ENCODE results near the gene HELQ. TPM values are rescaled to one million over a fixed set of nuclear protein-coding genes. Genes with fewer than 3 reads are reported as not detected.

HELQ gene
- total and polyA plus RNA-seq, 2 of the 13 experiments (the other 11 are each of a cell fraction or from before 2014, with no cell fraction given), result 6.6 to 10.8 TPM

DNA sequence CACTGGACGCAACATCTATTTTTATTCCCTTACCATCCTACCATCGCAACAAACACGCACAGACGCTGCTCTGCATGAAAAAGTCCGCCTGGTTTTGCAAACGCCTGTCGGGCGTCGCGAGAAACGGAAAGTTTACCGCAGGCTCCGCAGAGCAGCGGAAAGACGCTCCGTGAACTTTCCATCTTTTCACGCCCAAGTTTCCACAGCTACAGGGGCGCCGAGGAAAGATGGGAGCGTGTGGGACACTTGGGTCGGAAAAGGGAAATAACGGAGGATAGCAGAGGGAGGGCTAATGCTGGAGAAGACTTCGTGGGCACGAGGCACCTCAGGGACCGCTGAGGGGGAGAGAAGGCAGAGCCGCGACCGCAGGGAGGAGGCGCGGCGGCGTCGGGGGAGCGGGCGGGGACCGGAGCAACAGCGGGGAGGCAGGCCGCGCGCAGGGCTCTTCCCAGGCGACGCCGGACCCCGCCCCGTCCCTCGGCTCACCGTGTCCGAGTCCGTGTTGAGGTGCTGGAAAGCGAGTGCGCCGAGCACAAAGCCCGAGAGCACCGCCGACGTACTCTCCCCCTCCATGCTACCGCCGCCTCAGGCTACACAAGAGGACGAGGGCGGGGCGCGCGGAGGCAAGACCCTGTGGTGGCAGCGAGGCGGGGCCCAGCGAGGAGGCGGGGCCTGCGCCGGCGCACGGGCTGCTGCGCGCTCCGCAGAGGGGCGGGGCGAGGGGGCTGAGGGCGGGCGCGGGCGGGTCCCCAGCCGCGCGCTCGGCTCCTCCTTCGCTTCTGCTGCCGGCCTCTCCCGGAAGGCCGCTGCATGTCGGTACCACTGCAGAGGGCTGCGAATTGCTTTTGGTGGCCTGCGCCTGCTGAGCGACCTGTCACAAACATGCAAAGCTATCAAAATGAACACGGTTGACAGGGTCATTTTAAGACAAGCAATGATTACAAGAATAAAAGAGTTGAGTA, 29.2 kb upstream of the HELQ start, which contains the start of gene ABRAXAS1:
TSS of gene ABRAXAS1 (minus strand) at position 601 of the 962 bp plus-strand sequence. CDS start at position 573, 28 bp downstream.
- Histone ChIP-seq H3K4me2 (ENCODE audit: low read depth, low read length) (peak within 1 kb of the TSS; percentile 91), H4K20me1 (ENCODE audit: insufficient read depth, low read length) (no peaks in the 10 kb centered on the region), H3K79me2 (ENCODE audit: insufficient read depth, low read length) (no peaks in the 10 kb centered on the region), H3K4me3 (replicated peaks in 1 of 3; ENCODE audit: insufficient read depth in 1 of 3, low read depth in 2 of 3, low read length in 3 of 3) (peak within 1 kb of the TSS; percentile 62 to 78 (median 72)), H2AFZ (ENCODE audit: low read length) (peak within 1 kb of the TSS; percentile 96), H3K27me3 (ENCODE audit: control insufficient read depth in 1 of 2, insufficient read depth in 2 of 2, low read length in 2 of 2) (no peaks in the 10 kb centered on the region), H3K9me3 (ENCODE audit: low read length) (no peaks in the 10 kb centered on the region), H3K4me1 (ENCODE audit: insufficient read depth, low read length) (peaks cover 37% of the 10 kb centered on the region), H3K36me3 (replicated peaks in 1 of 2; ENCODE audit: control insufficient read depth in 1 of 2, insufficient read depth in 2 of 2, low read length in 2 of 2) (peaks cover 0 to under 1% of the 10 kb centered on the region in 2 experiments; a peak in 1 of 5 replicates), H3K9ac (ENCODE audit: insufficient read depth, low read depth, low read length) (peak within 1 kb of the TSS; percentile 80), H3K27ac (ENCODE audit: extremely low read length, insufficient read depth, low read length) (peak within 1 kb of the TSS; percentile 74)
- FAIRE-seq (peak; percentile 56), ATAC-seq (peak; percentile 93), DNase-seq (ENCODE audit: low spot score) (peak; percentile 91)
- ChIA-PET POLR2A (interaction anchor here (3.2 kb wide), 1 partner anchor 29 kb away, joined by 12 read pairs; the partner anchor contains the start of genes HELQ and MRPS18C), CTCF (ENCODE audit: low intra/inter-chr PET ratio, low total read pairs) (no interaction called here)
- 2% methylated on average over 49 of the region's 93 CpGs for WGBS (ENCODE audit: low lambda C conversion rate)
- in situ Hi-C loops (cut with HindIII; ENCODE audit: extremely low pct_ligation_motif_present, low pct_unique_long_range_greater_than_20kb) (no loop called here), intact Hi-C loops (cut with micrococcal nuclease; ENCODE audit: unreplicated experiment) (loop anchor here (1.0 to 5.0 kb wide), 4 partner anchors 29 to 200 kb away; partner anchors contain the start of genes COQ2, GPAT3 and HELQ)
- BruUV-seq (replicated peaks), result no TSS peak
- TF ChIP-seq, protein P1, sequence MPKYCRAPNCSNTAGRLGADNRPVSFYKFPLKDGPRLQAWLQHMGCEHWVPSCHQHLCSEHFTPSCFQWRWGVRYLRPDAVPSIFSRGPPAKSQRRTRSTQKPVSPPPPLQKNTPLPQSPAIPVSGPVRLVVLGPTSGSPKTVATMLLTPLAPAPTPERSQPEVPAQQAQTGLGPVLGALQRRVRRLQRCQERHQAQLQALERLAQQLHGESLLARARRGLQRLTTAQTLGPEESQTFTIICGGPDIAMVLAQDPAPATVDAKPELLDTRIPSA (CRISPR knock-in tag; IDR thresholded peaks at IDR 0.05; ENCODE audit: borderline replicate concordance), result peak; percentile 69; the same call in 1 of the 2 replicates
- TF ChIP-seq ZNF550 (CRISPR knock-in tag; IDR thresholded peaks at IDR 0.05; ENCODE audit: borderline replicate concordance), result no peak
- TF ChIP-seq ZBTB25 (CRISPR knock-in tag; IDR thresholded peaks at IDR 0.05), result peak; percentile 75
- 0 out of 2 replicates have a peak, but pooled peaks have one; percentile 25 for TF ChIP-seq ZNF737 (CRISPR knock-in tag; IDR thresholded peaks at IDR 0.05; ENCODE audit: borderline replicate concordance)
- TF ChIP-seq ATF4 (CRISPR knock-in tag; IDR thresholded peaks at IDR 0.05), result peak in 1 of 2 experiments; percentile 52; a peak in 1 of 4 replicates
- no peak for TF ChIP-seq NCOA5 (CRISPR knock-in tag; IDR thresholded peaks at IDR 0.05)
- peak; percentile 88 for TF ChIP-seq ZNF607 (CRISPR knock-in tag; IDR thresholded peaks at IDR 0.05; ENCODE audit: borderline replicate concordance)
- TF ChIP-seq, protein P2, sequence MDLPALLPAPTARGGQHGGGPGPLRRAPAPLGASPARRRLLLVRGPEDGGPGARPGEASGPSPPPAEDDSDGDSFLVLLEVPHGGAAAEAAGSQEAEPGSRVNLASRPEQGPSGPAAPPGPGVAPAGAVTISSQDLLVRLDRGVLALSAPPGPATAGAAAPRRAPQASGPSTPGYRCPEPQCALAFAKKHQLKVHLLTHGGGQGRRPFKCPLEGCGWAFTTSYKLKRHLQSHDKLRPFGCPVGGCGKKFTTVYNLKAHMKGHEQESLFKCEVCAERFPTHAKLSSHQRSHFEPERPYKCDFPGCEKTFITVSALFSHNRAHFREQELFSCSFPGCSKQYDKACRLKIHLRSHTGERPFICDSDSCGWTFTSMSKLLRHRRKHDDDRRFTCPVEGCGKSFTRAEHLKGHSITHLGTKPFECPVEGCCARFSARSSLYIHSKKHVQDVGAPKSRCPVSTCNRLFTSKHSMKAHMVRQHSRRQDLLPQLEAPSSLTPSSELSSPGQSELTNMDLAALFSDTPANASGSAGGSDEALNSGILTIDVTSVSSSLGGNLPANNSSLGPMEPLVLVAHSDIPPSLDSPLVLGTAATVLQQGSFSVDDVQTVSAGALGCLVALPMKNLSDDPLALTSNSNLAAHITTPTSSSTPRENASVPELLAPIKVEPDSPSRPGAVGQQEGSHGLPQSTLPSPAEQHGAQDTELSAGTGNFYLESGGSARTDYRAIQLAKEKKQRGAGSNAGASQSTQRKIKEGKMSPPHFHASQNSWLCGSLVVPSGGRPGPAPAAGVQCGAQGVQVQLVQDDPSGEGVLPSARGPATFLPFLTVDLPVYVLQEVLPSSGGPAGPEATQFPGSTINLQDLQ (CRISPR knock-in tag; IDR thresholded peaks at IDR 0.05), result no peak
- no peak for TF ChIP-seq NCOR1 (IDR thresholded peaks at IDR 0.05; ENCODE audit: borderline replicate concordance, low read length)
- TF ChIP-seq, protein P3, sequence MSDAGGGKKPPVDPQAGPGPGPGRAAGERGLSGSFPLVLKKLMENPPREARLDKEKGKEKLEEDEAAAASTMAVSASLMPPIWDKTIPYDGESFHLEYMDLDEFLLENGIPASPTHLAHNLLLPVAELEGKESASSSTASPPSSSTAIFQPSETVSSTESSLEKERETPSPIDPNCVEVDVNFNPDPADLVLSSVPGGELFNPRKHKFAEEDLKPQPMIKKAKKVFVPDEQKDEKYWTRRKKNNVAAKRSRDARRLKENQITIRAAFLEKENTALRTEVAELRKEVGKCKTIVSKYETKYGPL (CRISPR knock-in tag; IDR thresholded peaks at IDR 0.05), result no peak
- TF ChIP-seq HNRNPK (IDR thresholded peaks at IDR 0.05; ENCODE audit: low read depth, low read length, poor library complexity, severe bottlenecking), result no peak
- TF ChIP-seq ZNF816 (CRISPR knock-in tag; IDR thresholded peaks at IDR 0.05; ENCODE audit: borderline replicate concordance), result peak; percentile 37; the same call in 1 of the 2 replicates
- no peak for TF ChIP-seq RELA (CRISPR knock-in tag; IDR thresholded peaks at IDR 0.05)
- peak; percentile 88; the same call in 1 of the 2 replicates for TF ChIP-seq ZNF546 (CRISPR knock-in tag; conservative IDR thresholded peaks at IDR 0.05)
- no peak for TF ChIP-seq ZNF180 (CRISPR knock-in tag; IDR thresholded peaks at IDR 0.05; ENCODE audit: borderline replicate concordance, low read depth)
